WTC11 (cell line): ENCODE data around the gene ACYP1.

Experiments used
- FOXP1 ChIP-seq: sonication (generic); formaldehyde crosslinking; IDR thresholded peaks from 2 replicates; pipeline ENCODE4 v1.8.0; 2022; ENCODE audit warnings: missing genetic modification reagents, mild to moderate bottlenecking, moderate library complexity, borderline replicate concordance
- TF ChIP-seq, protein P1 (sequence below): fragments of 200-600 bp; IDR thresholded peaks from 2 replicates; pipeline ENCODE4 v1.8.0; 2022; ENCODE audit warnings: antibody characterized with exemption
- TF ChIP-seq, protein P2 (sequence below): sonication (generic); formaldehyde crosslinking; IDR thresholded peaks from 2 replicates; pipeline ENCODE4 v1.8.0; 2023; ENCODE audit warnings: mild to moderate bottlenecking, missing genetic modification reagents
- TF ChIP-seq, protein P3 (sequence below): sonication (generic); formaldehyde crosslinking; IDR thresholded peaks from 2 replicates; pipeline ENCODE4 v1.8.1; 2023; ENCODE audit warnings: mild to moderate bottlenecking, moderate library complexity, missing genetic modification reagents
- TF ChIP-seq, protein P4 (sequence below): sonication (generic); formaldehyde crosslinking; IDR thresholded peaks from 2 replicates; pipeline ENCODE4 v1.8.0; 2022; ENCODE audit warnings: mild to moderate bottlenecking, missing genetic modification reagents

GRCh38 chr14:75025876-75026275, 37.9 kb downstream of the ACYP1 start:
- TF ChIP-seq, protein P1, sequence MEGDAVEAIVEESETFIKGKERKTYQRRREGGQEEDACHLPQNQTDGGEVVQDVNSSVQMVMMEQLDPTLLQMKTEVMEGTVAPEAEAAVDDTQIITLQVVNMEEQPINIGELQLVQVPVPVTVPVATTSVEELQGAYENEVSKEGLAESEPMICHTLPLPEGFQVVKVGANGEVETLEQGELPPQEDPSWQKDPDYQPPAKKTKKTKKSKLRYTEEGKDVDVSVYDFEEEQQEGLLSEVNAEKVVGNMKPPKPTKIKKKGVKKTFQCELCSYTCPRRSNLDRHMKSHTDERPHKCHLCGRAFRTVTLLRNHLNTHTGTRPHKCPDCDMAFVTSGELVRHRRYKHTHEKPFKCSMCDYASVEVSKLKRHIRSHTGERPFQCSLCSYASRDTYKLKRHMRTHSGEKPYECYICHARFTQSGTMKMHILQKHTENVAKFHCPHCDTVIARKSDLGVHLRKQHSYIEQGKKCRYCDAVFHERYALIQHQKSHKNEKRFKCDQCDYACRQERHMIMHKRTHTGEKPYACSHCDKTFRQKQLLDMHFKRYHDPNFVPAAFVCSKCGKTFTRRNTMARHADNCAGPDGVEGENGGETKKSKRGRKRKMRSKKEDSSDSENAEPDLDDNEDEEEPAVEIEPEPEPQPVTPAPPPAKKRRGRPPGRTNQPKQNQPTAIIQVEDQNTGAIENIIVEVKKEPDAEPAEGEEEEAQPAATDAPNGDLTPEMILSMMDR, result no peak
- TF ChIP-seq, protein P2, sequence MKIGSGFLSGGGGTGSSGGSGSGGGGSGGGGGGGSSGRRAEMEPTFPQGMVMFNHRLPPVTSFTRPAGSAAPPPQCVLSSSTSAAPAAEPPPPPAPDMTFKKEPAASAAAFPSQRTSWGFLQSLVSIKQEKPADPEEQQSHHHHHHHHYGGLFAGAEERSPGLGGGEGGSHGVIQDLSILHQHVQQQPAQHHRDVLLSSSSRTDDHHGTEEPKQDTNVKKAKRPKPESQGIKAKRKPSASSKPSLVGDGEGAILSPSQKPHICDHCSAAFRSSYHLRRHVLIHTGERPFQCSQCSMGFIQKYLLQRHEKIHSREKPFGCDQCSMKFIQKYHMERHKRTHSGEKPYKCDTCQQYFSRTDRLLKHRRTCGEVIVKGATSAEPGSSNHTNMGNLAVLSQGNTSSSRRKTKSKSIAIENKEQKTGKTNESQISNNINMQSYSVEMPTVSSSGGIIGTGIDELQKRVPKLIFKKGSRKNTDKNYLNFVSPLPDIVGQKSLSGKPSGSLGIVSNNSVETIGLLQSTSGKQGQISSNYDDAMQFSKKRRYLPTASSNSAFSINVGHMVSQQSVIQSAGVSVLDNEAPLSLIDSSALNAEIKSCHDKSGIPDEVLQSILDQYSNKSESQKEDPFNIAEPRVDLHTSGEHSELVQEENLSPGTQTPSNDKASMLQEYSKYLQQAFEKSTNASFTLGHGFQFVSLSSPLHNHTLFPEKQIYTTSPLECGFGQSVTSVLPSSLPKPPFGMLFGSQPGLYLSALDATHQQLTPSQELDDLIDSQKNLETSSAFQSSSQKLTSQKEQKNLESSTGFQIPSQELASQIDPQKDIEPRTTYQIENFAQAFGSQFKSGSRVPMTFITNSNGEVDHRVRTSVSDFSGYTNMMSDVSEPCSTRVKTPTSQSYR, result no peak
- TF ChIP-seq, protein P3, sequence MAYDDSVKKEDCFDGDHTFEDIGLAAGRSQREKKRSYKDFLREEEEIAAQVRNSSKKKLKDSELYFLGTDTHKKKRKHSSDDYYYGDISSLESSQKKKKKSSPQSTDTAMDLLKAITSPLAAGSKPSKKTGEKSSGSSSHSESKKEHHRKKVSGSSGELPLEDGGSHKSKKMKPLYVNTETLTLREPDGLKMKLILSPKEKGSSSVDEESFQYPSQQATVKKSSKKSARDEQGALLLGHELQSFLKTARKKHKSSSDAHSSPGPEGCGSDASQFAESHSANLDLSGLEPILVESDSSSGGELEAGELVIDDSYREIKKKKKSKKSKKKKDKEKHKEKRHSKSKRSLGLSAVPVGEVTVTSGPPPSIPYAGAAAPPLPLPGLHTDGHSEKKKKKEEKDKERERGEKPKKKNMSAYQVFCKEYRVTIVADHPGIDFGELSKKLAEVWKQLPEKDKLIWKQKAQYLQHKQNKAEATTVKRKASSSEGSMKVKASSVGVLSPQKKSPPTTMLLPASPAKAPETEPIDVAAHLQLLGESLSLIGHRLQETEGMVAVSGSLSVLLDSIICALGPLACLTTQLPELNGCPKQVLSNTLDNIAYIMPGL, result no peak
- TF ChIP-seq FOXP1, result no peak
- TF ChIP-seq, protein P4, sequence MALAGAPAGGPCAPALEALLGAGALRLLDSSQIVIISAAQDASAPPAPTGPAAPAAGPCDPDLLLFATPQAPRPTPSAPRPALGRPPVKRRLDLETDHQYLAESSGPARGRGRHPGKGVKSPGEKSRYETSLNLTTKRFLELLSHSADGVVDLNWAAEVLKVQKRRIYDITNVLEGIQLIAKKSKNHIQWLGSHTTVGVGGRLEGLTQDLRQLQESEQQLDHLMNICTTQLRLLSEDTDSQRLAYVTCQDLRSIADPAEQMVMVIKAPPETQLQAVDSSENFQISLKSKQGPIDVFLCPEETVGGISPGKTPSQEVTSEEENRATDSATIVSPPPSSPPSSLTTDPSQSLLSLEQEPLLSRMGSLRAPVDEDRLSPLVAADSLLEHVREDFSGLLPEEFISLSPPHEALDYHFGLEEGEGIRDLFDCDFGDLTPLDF (CRISPR knock-in tag), result no peak
